GM20431 (cell line): ENCODE results near the gene PRRC2C.

ENCODE experiments used
- in situ Hi-C: fragments of 300-500 bp; cut with MseI, MboI; formaldehyde crosslinking; loops from one replicate; pipeline ENCODE4 v1.15.0; 2020; ENCODE audit warnings: low sequenced_read_pairs; ENCODE audit not compliant: unreplicated experiment

The PRRC2C gene

DNA sequence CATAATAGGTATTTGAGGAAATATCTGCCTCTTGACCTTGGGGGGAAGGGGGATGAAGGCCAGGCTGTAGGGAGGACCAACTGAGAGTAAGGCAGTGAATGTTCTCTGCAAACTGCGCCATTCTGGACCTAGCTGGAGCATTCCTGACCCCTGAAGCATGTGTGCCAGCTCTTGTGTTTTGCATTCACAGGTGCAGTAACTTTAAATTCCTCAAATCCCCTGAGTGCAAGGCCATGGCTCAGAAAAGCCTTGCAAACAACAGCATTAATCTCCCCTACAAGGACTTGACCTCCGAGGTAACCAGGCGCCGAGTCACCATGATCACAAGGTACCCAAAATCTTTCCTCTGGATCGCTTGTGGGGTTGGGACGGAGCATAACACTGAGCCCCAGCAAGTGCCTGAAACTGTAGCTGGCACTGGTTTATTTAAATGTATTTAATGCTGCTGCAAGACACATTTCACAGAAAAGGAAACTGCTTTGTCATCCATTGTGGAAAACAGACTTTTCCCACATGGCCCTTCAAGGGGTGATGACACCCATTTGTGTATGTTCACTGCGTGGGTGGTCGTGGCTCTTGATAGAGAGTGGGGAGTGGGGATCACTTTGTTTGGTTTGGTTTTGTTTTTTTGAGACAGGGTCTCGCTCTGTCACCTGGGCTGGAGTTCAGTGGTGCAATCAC lies 138.5 kb downstream of the PRRC2C start:
- in situ Hi-C loops = no loop called here

DNA sequence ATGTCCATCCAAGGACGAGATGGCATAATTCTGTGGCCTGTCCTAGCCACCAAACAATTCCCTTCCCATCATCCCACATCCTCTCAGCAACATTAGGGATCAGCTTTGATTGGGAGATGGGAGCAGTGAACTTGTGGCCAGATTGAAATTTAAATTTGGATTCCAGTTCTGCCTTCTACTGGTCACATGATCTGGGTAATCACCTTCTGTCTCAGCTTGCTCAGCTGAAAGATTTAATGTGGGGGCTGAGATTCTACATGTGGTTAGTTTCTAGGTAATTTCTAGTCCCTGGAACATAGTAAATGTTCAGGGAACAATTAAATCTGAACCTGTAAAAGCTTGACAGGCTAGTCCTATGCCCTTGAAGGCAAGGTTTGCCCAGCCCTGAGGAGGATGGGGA lies 139.9 kb downstream of the PRRC2C start:
- in situ Hi-C loops = loop anchor here (25.0 kb wide), 1 partner anchor 362 kb away; no protein-coding TSS in a partner anchor

DNA sequence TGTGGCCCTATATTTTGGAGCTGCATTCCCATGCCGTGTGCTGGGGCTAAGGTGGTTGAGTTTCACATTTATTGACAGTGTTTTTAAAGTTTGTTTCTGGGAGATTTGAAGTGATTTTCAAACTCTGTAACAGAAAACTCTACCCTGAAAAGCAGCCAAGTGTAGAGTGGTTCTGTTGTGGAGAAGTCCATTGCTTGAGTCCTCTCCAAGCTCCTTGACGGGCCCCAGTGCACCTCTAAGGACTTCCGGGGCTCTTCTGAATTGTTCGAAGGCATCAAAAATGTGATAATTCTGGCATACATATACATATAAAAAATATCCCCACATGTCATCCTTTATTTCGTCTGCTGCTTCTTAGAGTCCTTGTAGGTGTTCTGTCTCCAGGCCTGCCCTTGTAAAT lies 141.7 kb downstream of the PRRC2C start:
- in situ Hi-C loops = loop anchor here (25.0 kb wide), 1 partner anchor 360 kb away; no protein-coding TSS in a partner anchor

DNA sequence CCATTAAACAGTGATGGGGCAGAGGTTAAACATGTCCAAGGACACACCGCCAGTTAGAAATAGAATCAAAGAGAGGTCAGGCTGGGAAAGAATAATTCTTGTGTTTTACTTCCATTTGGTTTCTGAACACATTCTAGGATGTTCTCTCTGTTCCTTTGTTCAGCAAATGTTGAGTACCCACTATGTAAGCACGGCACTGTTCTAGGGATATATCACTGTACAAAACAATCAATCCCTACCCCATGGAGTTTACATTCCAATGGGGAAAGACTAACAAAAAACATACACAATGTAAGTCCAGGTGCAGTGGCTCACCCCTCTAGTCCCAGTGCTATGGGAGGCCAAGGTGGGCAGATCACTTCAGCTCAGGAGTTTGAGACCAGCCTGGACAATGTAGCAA lies 142.9 kb downstream of the PRRC2C start:
- in situ Hi-C loops = loop anchor here (25.0 kb wide), 1 partner anchor 359 kb away; no protein-coding TSS in a partner anchor

DNA sequence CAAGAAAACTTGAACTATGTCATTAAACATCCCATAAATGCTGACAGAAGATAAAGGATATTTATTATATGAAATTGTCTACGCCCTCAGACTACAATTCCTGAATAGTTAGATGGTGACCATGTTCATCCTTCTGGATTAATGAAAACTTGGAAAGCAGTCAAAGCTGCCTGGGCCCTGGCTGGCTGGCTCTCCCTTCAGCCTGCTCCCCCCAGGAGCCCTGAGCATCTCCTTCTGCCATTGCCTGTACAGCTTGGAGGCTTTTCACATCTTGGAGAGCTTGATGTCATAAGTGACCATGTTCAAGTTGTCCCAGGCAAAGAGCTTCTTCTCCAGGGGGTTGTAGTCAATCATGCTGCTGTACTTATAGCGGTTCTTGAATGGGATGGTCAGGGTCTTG lies 150.3 kb downstream of the PRRC2C start:
- in situ Hi-C loops = loop anchor here (25.0 kb wide), 1 partner anchor 352 kb away; no protein-coding TSS in a partner anchor

DNA sequence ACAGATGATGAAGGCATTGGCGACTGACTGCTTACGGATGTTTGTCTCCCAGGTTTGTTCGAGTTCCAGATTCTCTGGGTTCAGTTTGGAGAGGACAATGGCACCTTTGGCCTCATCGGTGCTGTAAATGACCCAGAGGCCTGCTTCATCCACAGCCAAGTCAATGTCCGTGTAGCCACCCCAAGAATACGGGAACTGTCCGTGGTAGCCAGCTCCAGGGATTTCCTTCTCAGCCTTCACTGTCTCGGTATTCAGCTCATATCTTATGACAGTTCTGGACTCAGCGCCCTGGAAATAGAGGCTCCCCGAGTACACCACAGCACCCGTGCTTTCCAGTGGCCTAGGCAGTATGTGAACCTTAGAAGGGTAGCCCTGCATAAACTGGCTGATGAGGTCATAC lies 150.8 kb downstream of the PRRC2C start:
- in situ Hi-C loops = loop anchor here (25.0 kb wide), 1 partner anchor 351 kb away; no protein-coding TSS in a partner anchor

DNA sequence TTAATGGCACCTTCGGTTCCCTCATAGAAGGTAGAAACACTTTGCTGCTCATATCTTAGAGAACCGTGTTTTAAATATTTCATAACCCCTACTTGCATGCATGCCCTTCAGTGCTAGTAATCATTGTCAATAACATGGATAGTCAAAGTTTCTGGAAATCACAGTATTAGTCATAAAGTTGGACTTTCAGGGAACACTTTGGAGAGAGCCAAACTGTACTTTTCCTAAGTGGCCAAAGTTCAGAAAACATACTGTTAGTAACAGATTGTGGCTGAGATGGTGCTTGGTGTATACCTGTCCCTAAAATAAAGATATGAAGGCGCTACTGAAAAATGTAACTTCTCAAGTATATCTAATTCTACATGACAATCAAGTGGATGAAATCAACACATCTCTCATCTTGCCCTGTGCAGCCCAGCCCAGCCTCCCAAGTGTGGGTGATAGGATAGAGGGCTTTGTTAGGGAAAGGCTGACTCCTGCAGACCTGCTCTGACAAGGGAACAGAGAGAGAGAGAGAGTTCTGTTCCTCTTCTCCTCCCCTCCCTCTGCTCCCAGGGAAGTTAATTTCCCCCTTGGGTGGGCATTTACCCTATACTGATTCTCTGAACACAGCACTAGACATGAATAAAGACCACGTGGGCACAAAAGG lies 152.7 kb downstream of the PRRC2C start:
- in situ Hi-C loops = loop anchor here (25.0 kb wide), 1 partner anchor 349 kb away; no protein-coding TSS in a partner anchor

DNA sequence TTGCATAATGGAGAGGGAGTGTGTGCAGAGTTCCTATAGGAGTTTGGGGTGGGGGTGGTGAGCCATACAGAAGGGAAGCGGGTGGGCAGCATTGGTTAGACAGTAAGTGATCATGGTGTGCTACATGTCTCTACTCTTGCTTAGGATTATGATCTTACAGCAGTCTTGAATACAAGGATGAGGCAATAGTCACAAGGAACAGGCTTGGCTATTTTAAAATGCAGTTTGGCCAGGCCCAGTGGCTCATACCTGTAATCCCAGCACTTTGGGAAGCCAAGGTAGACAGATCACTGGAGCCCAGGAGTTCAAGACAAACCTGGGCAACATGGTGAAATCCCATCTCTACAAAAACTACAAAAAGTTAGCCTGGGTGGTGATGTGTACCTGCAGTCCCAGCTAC lies 154.9 kb downstream of the PRRC2C start:
- in situ Hi-C loops = loop anchor here (25.0 kb wide), 1 partner anchor 347 kb away; no protein-coding TSS in a partner anchor

DNA sequence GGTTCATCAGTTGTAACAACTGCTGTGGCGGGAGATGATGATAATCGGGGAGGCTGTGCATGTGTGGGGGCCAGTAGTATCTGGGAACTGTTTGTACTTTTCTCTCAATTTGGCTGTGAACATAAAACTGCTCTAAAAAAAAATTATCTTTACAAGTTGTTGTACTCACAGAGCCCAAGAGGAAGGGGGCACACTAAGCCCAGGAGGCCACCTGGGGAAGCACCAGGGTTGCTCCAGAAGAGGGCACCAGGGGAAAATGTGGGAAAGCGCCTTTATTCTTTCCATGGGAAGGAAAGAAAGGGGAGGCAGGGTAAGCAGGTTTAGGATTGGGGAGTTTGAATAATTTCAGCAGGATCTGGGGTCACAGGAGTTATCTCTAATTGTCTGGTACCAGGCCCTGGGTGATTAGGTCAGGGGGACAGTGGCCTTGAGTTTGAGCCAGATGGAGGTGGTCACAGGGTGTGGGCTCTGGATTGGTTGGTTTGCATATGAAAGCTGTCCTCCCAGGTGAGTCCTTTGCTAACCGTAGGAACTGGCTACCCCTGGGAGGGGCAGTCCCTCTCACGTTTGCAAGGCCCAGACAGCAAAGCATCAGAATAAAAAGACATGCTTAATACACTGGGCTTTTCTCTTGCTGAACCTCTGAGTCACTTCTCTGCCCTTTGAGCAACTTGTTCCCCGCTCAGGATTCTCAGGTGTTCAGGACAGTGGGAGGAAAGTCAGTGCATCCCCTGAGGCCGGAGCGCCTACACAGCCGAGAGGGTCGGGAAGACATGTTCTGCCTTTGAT lies 155.9 kb downstream of the PRRC2C start:
- in situ Hi-C loops = loop anchor here (25.0 kb wide), 1 partner anchor 346 kb away; no protein-coding TSS in a partner anchor

DNA sequence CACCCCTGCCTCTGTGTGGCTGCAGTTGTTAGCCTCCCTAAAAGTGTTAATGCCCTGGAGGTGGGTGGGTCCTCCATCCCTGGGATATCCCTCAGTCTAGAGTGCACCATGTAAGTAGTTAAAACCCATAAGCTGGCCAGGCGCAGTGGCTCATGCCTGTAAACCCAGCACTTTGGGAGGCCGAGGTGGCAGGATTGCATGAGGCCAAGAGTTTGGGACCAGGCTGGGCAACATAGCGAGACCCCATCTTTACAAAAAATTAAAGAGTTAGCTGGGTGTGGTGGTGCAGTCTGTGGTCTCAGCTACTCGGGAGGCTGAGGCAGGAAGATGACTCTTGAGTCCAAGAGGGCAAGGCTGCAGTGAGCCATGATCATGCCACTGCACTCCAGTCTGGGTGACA lies 156.9 kb downstream of the PRRC2C start:
- in situ Hi-C loops = loop anchor here (25.0 kb wide), 1 partner anchor 345 kb away; no protein-coding TSS in a partner anchor
